K562 (cell line): Measurements from ENCODE around the gene NKX1-2. TPM values are rescaled to one million over a fixed set of nuclear protein-coding genes. Genes with fewer than 3 reads are reported as not detected.

ENCODE experiments used
- ATAC-seq: fragments of 200-7000 bp; cut with Tn5 transposase; 3 replicates; pipeline ENCODE4 v1.9.1; 2020; ENCODE audit warnings: moderate library complexity
- BruUV-seq: library from RNA; stranded (reverse); fragments of 400-500 nt; replicated peaks from 2 replicates; lab custom pipeline; 2021; lab: Mats Ljungman, UMichigan
- CTCF ChIA-PET: fragments of 300-600 bp; formaldehyde crosslinking; extraction: SDS; loops from one replicate; lab custom pipeline; 2021; ENCODE audit warnings: low intra/inter-chr PET ratio; lab: Yijun Ruan, JAX
- POLR2A ChIA-PET: fragments of 300-600, 350-650 bp; sonication (Branson Sonifier 250); formaldehyde crosslinking; extraction: SDS; loops from one replicate; lab custom pipeline; 2021; ENCODE audit warnings: antibody characterized with exemption, inconsistent platforms; lab: Yijun Ruan, JAX
- DNase-seq, 4 experiments: peaks; one replicate each; pipeline versions ENCODE4 v3.0.0 to v3.0.0-alpha.2; 2011 to 2018; ENCODE audit warnings: low spot score in 3 of 4, mixed read lengths in 3 of 4; ENCODE audit errors: extremely low read depth in 1 of 4
- FAIRE-seq: peaks from 2 replicates; lab custom pipeline; 2011; peaks lifted over from hg19 to GRCh38; lab: Jason Lieb, UNC
- H2AFZ ChIP-seq: 2 replicates; pipeline ENCODE4 v1.6.0; 2011; ENCODE audit warnings: low read depth, low read length, control low read depth, inconsistent platforms
- H3K27ac ChIP-seq: fragments of 200-600 bp; 3 replicates; pipeline ENCODE4 v1.8.0; 2011; ENCODE audit warnings: low read depth, mild to moderate bottlenecking, control low read depth, inconsistent platforms, low read length, moderate library complexity, mixed read lengths; ENCODE audit errors: extremely low read depth
- H3K27me3 ChIP-seq, 2 experiments: fragments of 300-600 bp in 1 of 2; 2 replicates in 1 of 2; 3 replicates in 1 of 2; pipeline versions ENCODE4 v1.6.0 to v1.8.0; 2011; ENCODE audit warnings: inconsistent platforms in 2 of 2, low read length in 2 of 2, mild to moderate bottlenecking in 1 of 2, mixed read lengths in 1 of 2, moderate library complexity in 1 of 2; ENCODE audit not compliant: control insufficient read depth in 2 of 2, insufficient read depth in 2 of 2
- H3K36me3 ChIP-seq: fragments of 300-600 bp; 3 replicates; pipeline ENCODE4 v1.8.0; 2011; ENCODE audit warnings: mild to moderate bottlenecking, low read length, inconsistent platforms; ENCODE audit not compliant: control insufficient read depth, insufficient read depth
- H3K4me1 ChIP-seq, 2 experiments: fragments of 200-600 bp in 1 of 2; replicated peaks in 1 of 2; 2 replicates in 1 of 2; 3 replicates in 1 of 2; pipeline versions ENCODE4 v1.5.1 to v1.8.0; 2011; ENCODE audit warnings: inconsistent platforms in 2 of 2, low read length in 2 of 2, mild to moderate bottlenecking in 1 of 2, mixed read lengths in 1 of 2, moderate library complexity in 1 of 2; ENCODE audit not compliant: control insufficient read depth in 2 of 2, insufficient read depth in 2 of 2
- H3K4me2 ChIP-seq: 2 replicates; pipeline ENCODE4 v1.6.1; 2011; ENCODE audit warnings: low read length, control low read depth, inconsistent platforms, mixed read lengths; ENCODE audit not compliant: insufficient read depth
- H3K4me3 ChIP-seq: fragments of 200-600 bp; sonication (generic), shearing (Covaris generic); 2 replicates; pipeline ENCODE4 v1.5.1; 2016; ENCODE audit warnings: control low read depth, inconsistent platforms
- H3K79me2 ChIP-seq: fragments of 200-600 bp; 3 replicates; pipeline ENCODE4 v1.8.0; 2011; ENCODE audit warnings: low read length, inconsistent platforms; ENCODE audit not compliant: control insufficient read depth, insufficient read depth
- H3K9ac ChIP-seq, 2 experiments: 2 replicates each; pipeline versions ENCODE4 v1.6.0 to v1.6.1; 2011; ENCODE audit warnings: low read depth in 2 of 2, low read length in 2 of 2, control low read depth in 1 of 2, inconsistent platforms in 1 of 2, mild to moderate bottlenecking in 1 of 2, mixed read lengths in 1 of 2; ENCODE audit not compliant: insufficient read depth in 1 of 2
- H3K9me1 ChIP-seq: one replicate; pipeline ENCODE4 v1.6.0; 2011; ENCODE audit warnings: inconsistent platforms, mild to moderate bottlenecking, low read length, moderate library complexity; ENCODE audit not compliant: control insufficient read depth, insufficient read depth
- H3K9me3 ChIP-seq: replicated peaks from 2 replicates; pipeline ENCODE4 v1.5.1; 2011; ENCODE audit warnings: low read depth, low read length, inconsistent platforms; ENCODE audit not compliant: control insufficient read depth, insufficient read depth
- H4K20me1 ChIP-seq: replicated peaks from 2 replicates; pipeline ENCODE4 v1.6.1; 2011; ENCODE audit warnings: low read length, inconsistent platforms, mixed read lengths; ENCODE audit not compliant: control insufficient read depth, insufficient read depth
- GABPB1 ChIP-seq: sonication (generic); formaldehyde crosslinking; IDR thresholded peaks from 2 replicates; pipeline ENCODE4 v1.8.0; 2022; ENCODE audit warnings: mild to moderate bottlenecking, missing genetic modification reagents
- JUN ChIP-seq, 2 experiments: sonication (generic) in 1 of 2; formaldehyde crosslinking in 1 of 2; IDR thresholded peaks; 2 replicates each; pipeline versions ENCODE4 v1.6.1 to v1.8.0; 2012 to 2022; ENCODE audit warnings: borderline replicate concordance in 2 of 2, mild to moderate bottlenecking in 2 of 2, improper control_type of control experiment in 1 of 2, low read depth in 1 of 2, low read length in 1 of 2, missing genetic modification reagents in 1 of 2
- KAT7 ChIP-seq: sonication (generic); formaldehyde crosslinking; IDR thresholded peaks from 2 replicates; pipeline ENCODE4 v1.8.0; 2022; ENCODE audit warnings: missing genetic modification reagents, mild to moderate bottlenecking, borderline replicate concordance
- NKRF ChIP-seq: fragments of 450-650 bp; IDR thresholded peaks from 2 replicates; pipeline ENCODE4 v1.6.1; 2016; ENCODE audit warnings: borderline replicate concordance
- SUPT5H ChIP-seq: fragments of 450-650 bp; IDR thresholded peaks from 2 replicates; pipeline ENCODE4 v1.6.1; 2016
- WGBS: fragments of 100-300 bp; shearing (Covaris generic); methylation state at CpG from one replicate; pipeline ENCODE4 v1.1.6; 2016; ENCODE audit warnings: low coverage, mixed read lengths; ENCODE audit not compliant: insufficient coverage; ENCODE audit errors: missing lambda C conversion rate; 5-methylcytosine and 5-hydroxymethylcytosine counted together
- in situ Hi-C: fragments of 300-500 bp; cut with MboI; formaldehyde crosslinking; loops from 4 replicates; pipeline ENCODE4 v1.15.0; 2018; ENCODE audit warnings: inconsistent platforms, mixed read lengths
- intact Hi-C: fragments of 100-400 bp; cut with micrococcal nuclease; formaldehyde crosslinking; loops from 2 replicates; pipeline ENCODE4 v1.14.2; 2022
- polyA plus RNA-seq, 8 experiments: library from polyadenylated mRNA; depleted of rRNA in 4 of 8; stranded (reverse) in 5 of 8; unstranded in 3 of 8; fragments of >200 nt; fragmentation: Nextera tagmentation in 2 of 8; fragmentation: Illumina TruSeq in 1 of 8; extraction: Ambion mirVana in 2 of 8; extraction: Trizol in 1 of 8; gene quantifications; 2 replicates each; pipeline versions ENCODE4 v1.2.1 to v1.2.3, GENCODE V29; 2011 to 2014; ENCODE audit warnings: inconsistent platforms in 1 of 8, missing spikeins in 1 of 8
- total RNA-seq, 7 experiments: library from RNA; depleted of rRNA in 6 of 7; stranded (reverse); fragments of >200 nt in 6 of 7; fragmentation: Illumina TruSeq in 2 of 7; extraction: Trizol in 2 of 7; gene quantifications; 2 replicates each; pipeline versions ENCODE4 v1.2.1 to v1.2.3, GENCODE V29; 2011 to 2021; ENCODE audit warnings: low replicate concordance in 1 of 7

Gene NKX1-2
- total and polyA plus RNA-seq, 9 of the 15 experiments (the other 6 are each of a cell fraction or from before 2014, with no cell fraction given), result not detected

GRCh38 chr10:124478515-124478914 is 28.7 kb upstream of the NKX1-2 start:
- no peak for FAIRE-seq
- CTCF ChIA-PET, result no interaction called here
- TF ChIP-seq KAT7 (CRISPR knock-in tag) (no peak), JUN (IDR thresholded peaks at IDR 0.05; ENCODE audit: borderline replicate concordance, low read depth, low read length) (no peak), JUN (CRISPR knock-in tag; IDR thresholded peaks at IDR 0.05; ENCODE audit: borderline replicate concordance) (no peak), SUPT5H (no peak), NKRF (no peak), GABPB1 (CRISPR knock-in tag) (no peak)

More at GRCh38 chr10:124478515-124478914, 28.7 kb upstream of the NKX1-2 start:
- no peak overlapping the region for H2AFZ ChIP-seq
- intact Hi-C loops, result no loop called here
- POLR2A ChIA-PET, result interaction anchor here (1.0 kb wide), 1 partner anchor 59 kb away, joined by 3 read pairs; the partner anchor contains the start of gene OAT
- H3K79me2 ChIP-seq, result no peaks in the 10 kb centered on the region
- H3K9me1 ChIP-seq, result no peaks in the 10 kb centered on the region
- DNase-seq, result no peak
- no peaks in the 10 kb centered on the region for H3K36me3 ChIP-seq
- ATAC-seq, result no peak
- H3K4me1 ChIP-seq, result peaks cover 2 to 18% of the 10 kb centered on the region in 2 experiments; a peak in 4 of 5 replicates
- no peaks in the 10 kb centered on the region for H3K27me3 ChIP-seq
- 65% methylated on average over 9 of the region's 14 CpGs for WGBS
- H3K9ac ChIP-seq, result no peak overlapping the region
- H3K27ac ChIP-seq, result no peak overlapping the region
- no peaks in the 10 kb centered on the region for H4K20me1 ChIP-seq
- in situ Hi-C loops, result no loop called here
- H3K4me3 ChIP-seq, result no peak overlapping the region
- H3K9me3 ChIP-seq, result no peaks in the 10 kb centered on the region
- no peak overlapping the region for H3K4me2 ChIP-seq
- BruUV-seq, result no TSS peak
